NCI-H2227 (cell line): ENCODE data around the gene WDR7.

Experiments
- DNase-seq: peaks from one replicate; lab custom pipeline; 2025; ENCODE audit not compliant: unreplicated experiment; lab: John Stamatoyannopoulos, UW

Gene WDR7

DNA sequence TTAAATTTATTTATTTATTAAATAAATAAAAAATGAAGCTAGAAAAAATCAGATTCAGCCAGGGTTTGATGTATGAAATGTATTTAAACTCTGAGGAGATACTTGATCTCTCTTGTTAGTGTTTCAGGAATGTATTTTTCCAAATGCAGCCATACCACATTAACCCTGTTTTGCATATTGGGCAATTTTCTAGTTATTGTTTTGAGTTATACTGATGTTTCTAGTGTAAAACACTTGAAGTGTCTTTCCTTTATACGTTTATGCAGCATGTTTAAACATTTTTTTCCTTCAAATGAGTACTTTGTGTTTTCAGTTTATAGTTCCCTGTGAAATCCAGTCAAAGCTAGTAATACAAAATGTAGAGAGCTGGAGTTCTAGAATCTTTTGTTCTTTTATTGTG is 69.9 kb downstream of the WDR7 start:
- no peak for DNase-seq

DNA sequence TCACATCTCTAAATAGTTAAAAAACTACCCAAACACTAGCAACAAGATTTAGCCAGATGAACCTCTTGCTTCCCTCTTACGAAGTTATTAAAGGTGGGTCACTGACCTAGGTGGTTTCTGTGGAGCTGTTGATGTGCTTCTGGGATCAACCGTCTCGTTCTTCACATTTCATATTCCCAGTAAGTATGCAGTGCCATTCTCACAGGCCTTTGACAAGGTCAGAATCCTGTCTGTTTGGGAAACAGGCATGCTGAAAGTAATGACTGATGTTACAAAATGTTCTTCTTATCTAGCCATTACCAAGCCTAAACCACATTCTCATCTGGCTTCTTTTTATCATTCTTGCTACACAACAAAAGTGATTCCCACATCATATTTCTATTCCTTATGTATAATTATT is 70.3 kb downstream of the WDR7 start:
- no peak for DNase-seq

DNA sequence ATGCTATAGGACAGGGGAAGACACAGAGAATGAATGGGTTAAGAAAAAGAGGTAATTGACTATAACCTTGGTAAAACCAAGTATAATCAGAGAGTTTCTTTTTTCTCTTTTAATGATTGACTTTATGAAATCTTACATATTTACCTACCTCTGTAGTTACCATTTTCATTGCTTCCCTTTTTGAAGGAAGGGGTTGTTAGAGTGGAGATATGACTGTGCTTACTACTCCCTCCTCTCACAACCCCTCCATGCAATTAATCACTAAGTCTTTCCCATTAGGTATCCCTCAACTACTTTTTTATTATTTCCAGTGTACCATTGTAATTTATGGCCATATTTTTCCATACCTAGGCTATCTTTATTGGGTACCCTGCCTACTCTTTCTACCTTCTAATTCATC is 71.4 kb downstream of the WDR7 start:
- DNase-seq: no peak

DNA sequence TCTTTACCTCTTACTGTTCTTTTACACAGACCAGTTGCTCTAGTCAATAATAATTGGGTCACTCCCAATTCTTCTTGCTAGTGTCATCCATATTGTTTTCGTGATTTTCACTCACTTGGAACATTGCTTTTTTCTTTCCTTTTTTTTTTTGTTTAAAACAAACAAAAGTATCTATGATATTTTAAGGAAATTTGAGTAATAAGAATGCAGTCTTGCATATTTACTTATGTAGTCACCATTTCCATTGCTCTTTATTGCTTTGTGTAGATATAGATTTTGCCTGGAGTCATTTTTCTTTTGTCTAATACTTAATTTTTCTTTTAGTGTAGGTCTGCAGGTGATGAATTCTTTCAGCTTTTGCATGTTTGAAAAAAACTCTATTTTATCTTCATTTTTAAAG is 71.9 kb downstream of the WDR7 start:
- DNase-seq: no peak

DNA sequence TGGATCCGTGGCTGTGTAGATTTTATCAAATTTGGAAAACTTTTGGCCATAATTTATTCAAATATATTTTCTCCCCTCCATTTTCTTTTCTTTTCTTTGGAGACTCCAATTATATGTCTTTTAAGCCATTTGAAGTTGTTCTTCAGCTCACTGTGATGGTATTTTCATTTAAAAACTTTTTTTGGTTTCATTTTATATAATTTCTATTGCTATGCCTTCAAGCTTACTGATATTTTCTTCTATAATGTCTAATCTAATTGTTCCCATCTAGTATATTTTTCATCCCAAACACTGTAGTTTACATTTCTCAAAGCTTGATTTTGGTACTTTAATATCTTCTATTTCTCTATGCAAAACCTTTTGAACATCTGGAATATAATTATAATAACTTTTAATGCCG is 72.5 kb downstream of the WDR7 start:
- DNase-seq: no peak

DNA sequence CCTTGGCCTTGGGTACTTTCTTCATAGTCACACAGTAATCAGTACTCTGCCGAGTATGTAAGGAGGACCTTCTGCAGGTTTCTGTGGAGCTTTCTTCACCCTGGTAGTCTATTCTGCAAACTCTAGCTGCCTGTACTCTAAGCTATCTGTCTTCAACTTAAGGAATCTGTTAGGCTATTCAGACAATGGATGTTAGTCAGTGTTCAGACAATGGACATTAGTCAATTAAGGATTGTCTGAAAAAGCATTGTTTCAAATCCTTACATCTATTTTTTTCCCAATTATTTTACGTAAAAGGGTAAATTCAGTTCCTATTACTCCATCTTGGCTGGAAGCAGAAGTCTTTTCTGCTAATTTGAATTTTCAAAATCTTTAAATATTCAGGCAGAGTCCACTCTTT is 75.7 kb downstream of the WDR7 start:
- no peak for DNase-seq

DNA sequence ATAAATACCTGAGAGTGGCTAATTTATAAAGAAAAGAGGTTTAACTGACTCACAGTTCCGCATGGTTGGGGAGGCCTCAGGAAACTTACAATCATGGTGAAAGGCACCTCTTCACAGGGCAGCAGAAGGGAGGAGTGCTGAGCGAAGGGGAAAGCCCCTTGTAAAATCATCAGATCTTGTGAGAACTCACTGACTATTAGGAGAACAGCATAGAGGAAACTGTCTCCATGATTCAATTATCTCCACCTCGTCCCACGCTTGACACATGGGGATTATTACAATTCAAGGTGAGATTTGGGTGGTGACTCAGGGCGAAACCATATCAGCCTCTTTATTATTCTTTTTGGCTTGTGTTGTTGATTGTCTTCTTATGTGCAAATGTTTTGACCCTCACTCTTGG is 76.2 kb downstream of the WDR7 start:
- no peak for DNase-seq

DNA sequence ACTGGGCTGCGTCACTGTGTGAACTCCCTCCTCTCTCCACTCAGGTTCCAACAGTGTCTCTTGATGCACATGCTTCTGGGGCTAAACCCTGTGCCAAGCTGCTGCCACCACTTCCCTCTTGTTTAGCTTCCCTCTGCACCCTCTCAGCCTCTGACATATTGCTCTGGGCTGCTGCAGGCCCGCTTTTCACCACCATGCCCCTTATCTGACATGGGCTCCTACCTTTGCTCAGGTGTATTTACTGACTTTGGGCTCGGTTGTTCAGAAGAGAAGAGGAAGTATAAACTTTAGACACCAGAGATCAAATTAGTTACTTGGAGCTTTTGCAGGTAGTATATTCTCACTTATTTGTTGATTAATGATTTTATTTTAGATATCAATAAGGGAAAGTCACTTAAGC is 77.6 kb downstream of the WDR7 start:
- no peak for DNase-seq

DNA sequence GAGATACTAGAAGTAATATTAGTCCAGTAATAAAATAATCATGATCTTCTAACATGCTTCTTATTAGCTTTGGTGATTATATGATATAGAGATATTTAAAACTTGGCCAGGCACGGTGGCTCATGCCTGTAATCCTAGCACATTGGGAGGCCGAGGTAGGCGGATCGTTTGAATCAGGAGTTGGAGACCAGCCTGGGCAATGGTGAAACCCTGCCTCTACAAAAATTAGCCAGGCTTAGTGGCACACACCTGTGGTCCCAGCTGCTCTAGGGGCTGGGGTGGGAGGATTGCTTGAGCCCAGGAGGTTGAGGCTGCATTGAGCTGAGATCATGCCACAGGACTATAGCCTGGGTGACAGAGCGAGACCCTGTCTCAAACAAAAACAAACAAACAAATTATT is 87.0 kb downstream of the WDR7 start:
- DNase-seq: no peak

DNA sequence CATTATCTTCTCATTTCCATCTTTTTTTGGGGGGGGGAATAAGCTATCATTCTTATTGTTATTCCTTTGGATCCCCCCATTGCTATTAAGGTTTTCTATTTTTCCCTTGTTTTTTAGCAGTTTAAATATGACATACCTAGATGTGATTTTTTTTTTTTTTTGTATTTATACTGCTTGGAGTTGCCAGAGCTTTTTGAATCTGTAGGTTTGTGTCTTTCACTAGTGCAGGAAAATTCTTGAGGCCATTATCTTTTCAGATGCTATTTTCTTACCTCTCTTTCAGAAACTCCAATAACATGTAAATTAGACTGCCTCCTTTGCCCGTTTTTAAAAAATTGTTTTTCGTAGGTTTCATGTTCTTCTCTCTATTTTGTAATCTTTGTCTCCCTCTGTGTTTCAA is 88.6 kb downstream of the WDR7 start:
- DNase-seq: no peak

DNA sequence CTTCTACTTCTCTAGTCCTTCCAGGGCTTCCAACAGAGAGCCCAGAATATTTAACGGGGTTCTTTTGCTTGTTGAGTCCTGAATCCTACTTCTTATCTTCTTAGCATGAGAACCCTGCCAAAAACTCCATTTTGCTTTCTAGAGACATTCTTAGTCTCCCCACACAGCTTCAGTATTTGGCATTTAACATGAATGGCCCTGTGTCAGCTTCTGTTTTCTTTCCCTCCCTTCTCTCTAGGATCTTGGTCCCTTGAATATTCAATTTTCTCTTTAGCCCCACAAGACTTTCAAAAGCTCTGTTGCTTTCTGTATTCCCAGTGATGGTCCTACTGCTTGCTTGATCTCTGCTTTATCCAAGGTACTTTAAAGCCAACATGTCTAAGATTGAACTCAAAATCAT is 89.5 kb downstream of the WDR7 start:
- no peak for DNase-seq

DNA sequence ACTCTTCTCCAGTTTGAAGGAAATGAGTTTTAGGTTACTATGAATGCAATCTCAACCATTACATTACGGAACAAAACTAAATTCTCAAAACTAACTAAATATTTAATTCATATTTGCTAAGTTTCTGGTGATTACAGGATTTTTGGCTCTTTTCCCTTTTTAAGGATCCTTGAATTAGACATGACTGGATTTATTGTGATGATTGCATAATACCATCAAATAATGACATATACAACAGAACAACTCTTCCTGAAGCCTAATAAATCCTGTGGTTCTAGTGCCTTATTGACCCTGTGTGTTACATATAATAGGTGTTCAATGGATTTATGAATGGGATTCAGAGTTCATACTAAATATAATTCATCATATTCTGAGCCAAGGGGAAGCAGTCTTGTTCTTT is 90.5 kb downstream of the WDR7 start:
- DNase-seq: no peak

DNA sequence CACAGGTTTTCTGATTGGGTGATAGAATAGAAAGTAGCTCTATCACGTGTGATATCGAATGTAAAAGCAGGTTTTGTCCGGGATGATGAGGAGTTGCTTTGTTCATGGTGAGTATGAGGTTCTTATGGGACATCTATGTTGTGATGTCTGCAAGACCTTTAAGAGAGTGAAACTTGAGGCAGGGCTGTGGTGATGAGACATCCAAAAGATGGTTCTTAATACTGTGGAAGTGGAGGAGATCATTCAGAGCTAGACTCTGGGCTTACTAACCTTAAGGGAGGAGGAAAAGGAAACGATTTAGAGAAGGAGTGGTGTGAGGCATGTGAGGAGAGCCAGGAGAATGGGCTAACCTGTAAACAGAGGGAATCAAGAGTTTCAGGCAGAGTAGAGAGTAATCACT is 92.0 kb downstream of the WDR7 start:
- no peak for DNase-seq

DNA sequence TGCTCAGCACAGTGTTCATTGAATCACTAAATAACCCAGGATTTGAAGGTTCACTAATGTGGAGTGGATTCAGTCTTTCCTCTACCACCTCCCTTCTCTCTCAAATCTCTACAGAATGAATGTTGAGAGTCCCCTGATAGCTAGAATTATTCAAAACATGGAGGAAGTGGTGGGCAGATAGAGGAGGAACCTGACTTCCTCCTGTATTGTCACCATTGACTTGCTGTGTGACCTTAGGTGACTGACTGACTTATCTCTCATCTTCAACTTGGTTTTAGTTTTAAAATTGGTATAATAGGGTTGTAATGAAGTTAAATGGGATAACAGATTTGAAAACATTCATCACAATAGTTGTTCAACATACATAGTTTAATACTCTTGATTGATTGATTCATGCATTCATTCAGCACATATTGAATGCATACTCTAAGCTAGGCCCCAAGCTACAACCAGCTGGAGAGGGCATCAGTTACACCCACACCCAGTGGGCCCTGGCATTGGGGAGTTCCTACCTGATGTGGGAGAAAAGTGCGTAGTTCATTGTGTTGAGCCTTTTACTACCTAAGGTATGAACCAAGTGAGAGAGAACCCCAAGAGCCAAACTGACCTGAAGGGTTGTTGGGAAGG is 96.0 kb downstream of the WDR7 start:
- no peak for DNase-seq

DNA sequence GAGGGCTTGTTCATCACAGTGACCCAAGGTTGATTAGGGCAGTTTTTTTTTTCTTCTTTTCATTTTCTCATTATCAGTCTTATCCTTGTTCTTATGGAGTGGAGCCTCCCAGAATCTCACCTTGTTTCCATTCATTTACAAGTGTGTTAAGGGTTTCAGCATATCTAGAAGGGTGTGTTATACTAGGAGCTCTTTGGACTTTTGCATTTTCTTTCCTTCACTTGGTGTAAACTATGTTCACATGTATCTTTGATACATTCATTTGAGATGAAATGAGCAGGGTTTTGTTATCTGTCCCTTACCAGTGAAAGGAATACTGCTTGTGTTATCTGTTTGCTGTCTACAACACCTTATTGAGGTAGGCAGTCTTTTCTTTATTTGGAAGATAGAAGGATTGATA is 96.7 kb downstream of the WDR7 start:
- no peak for DNase-seq

DNA sequence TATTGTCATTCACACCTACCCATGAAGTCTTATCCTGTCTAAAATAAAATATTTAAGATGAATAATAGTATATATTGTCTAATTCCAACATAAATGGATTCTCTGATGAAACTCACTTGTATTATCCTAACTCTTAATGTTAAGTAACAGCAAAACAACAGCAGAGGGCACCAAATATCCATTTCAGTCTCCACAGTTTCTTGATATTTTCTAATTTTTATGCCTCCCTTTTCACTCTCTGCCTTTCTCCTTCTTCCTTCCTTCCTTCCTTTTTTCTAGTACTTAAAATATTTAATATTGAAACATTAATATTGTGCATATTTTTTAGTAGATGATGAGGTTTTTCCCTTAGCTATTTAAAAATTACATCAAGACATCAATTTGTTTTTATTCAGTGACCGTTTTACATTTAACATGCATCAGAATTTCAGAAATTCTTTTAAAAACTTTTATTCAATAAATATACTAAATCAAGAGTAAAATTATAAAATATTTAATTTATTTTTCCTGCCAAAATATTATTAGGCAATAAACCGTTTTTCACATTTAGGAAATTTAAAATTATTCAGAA is 97.6 kb downstream of the WDR7 start:
- DNase-seq: peak; percentile 62

DNA sequence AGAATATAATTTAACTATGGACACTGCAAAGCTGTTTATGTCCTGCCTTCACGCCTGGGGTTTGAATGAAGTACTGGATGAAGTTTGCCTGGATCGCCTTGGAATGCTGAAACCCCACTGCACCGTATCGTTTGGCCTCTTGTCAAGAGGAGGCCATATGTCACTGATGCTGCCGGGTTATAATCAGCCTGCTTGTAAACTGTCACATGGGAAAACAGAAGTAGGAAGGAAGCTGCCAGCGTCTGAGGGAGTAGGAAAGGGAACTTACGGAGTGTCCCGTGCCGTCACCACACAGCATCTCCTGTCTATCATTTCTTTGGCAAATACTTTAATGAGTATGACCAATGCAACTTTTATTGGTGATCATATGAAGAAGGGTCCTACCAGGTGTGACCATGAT is 105.8 kb downstream of the WDR7 start:
- no peak for DNase-seq

DNA sequence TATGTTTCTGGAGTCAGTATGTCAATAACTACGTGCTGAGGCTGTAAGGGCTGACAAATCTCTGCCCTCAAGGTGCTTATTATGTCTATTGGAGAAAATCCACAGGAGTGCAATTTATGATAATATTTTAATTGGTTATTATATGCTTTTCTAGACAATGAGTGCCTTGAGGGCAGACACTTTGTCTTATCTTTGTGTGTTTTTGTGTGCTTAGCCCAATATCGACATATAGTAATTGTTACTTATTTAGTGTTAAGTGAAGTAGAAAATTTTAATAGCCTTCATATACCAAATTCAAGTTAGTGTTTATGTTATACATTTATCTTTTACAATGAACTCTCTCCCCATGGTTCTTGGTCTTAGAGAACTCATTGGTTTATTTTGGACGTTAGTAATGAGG is 118.9 kb downstream of the WDR7 start:
- DNase-seq: no peak

DNA sequence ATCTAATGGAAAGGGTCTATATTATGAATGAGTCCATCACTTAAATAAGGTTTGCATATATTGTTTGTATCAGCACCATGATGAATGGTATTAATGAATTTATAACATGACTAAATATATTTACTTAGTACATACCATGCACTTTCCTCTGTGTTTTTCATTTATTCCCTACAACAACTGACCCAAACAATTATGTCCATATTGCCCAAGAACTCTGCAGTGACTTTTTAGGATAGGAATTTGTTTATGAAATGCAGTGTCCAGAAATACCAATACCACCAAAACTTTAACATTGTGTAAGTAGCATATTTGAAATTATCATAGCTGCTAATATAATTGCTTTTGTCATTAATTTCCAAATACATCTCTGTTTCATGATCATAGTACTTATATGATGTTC is 119.7 kb downstream of the WDR7 start:
- no peak for DNase-seq

DNA sequence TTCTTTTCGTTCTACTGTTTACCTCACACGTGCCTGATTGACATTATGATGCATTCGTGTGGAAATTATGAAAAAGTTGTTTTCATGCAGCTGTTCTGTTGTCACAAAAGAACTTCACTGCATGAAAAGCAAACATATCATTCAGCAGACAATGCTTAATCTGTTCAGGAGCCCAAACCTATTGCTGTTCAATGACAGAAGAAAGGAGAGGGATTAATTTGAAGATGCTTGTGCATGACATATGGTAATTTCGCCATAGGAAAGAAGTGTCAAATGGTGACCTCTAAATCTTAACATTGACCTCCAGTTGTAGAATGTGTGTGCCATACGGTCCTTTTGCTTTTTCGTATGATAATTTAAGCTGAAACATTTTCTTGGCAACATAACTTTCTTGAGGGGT is 124.5 kb downstream of the WDR7 start:
- DNase-seq: peak; percentile 60

DNA sequence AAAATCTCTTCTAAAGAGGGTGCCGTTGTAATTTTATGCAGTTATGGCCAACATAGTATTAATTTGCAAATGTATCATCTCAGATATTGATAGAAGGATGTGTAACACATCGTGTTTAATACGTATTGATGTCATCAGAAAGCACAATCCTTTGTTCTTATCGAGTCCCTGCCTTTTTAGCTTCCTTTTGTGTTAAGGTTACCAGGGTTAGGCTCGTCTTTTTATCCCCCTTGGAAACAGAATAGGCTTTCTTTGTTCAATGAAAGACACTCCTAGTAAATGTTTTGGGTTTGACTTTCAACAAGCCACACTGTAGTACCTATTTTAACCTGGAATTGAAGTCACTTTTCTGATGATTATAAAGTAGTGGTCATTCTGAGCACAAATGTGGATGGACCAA is 136.2 kb downstream of the WDR7 start:
- no peak for DNase-seq

DNA sequence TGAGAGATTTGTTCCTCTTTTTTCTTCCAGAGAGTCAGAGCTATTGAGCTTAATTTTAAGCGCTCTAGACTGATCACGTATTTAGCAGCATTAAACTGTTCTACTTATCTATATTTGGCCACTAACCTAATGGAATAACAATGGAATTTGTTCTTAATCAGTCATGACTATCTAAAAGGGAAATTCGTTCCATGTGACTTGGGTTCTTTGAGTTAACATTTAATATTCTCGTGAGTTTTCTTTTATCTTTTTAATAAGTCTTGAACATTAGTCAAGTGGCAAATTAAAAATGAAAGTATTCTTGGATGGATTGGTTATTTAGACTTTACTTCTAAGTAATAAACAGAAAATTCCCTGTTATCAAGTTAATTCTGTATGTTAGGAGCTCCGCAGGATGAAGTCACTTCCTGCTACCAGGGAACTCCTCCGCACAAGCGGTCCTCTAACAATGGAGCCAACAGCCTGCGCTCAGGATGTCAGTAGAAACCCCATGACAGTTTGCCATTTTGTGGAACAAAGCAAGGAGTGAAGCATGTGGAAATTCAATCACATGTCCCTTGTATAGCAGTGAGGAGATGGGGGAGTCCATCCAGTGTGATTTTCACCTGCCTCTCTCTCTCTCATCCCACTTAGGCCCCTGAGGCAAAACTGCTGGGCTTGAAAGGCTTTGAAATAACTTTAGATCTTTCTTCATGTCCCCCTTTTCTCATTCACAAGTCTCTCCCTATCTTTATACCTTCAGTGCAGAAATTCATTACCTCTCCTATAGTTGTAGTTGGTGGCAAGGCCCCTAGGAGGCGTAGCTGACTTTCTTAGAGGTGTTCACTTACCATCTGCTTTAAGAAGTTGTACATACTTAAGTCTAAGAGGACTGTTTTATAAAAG is 138.1 kb downstream of the WDR7 start:
- peak; percentile 43 for DNase-seq

DNA sequence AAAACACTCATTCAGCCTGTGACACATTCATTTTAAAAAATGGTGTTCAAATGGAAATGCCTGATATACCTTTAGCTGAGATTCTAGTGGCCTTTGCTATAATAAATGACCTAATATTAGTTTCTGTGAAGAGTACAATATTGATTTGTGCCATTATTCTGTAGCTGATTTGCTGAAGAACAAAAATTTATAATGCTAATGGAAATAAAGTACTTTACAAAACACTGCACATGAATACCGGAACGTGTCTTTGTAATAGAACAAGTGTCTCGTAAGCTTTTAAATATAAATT is 138.7 kb downstream of the WDR7 start:
- DNase-seq: no peak
